OCI-LY3 (cell line): ENCODE data around the gene CD99L2.

Source experiments
- H2AFZ ChIP-seq: fragments of 200-600, 300-600 bp; shearing (Covaris generic); 2 replicates; pipeline ENCODE4 v1.6.0; 2014; ENCODE audit warnings: antibody characterized with exemption, low read depth, low read length
- H3K27ac ChIP-seq: fragments of 200-600, 300-600 bp; sonication (generic); 2 replicates; pipeline ENCODE4 v1.5.1; 2014; ENCODE audit warnings: mild to moderate bottlenecking, low read length, moderate library complexity, mixed read lengths
- H3K27me3 ChIP-seq: fragments of 200-600, 300-600 bp; sonication (generic); 2 replicates; pipeline ENCODE4 v1.6.1; 2014; ENCODE audit warnings: low read depth, low read length, mixed read lengths
- H3K36me3 ChIP-seq: fragments of 200-600, 300-600 bp; sonication (generic); replicated peaks from 2 replicates; pipeline ENCODE3; 2014; ENCODE audit warnings: low read depth, low read length, mixed read lengths
- H3K4me1 ChIP-seq: fragments of 300-600, 200-600 bp; sonication (generic); 2 replicates; pipeline ENCODE4 v1.6.1; 2014; ENCODE audit warnings: low read length, mixed read lengths
- H3K4me2 ChIP-seq: fragments of 200-600, 300-600 bp; sonication (generic); 2 replicates; pipeline ENCODE4 v1.6.1; 2014; ENCODE audit warnings: low read length, mixed read lengths
- H3K4me3 ChIP-seq: fragments of 300-600, 200-600 bp; sonication (generic); 2 replicates; pipeline ENCODE4 v1.5.1; 2014; ENCODE audit warnings: antibody characterized with exemption, mild to moderate bottlenecking, low read length, moderate library complexity
- H3K79me2 ChIP-seq: fragments of 300-600, 200-600 bp; shearing (Covaris generic); 2 replicates; pipeline ENCODE4 v1.6.1; 2014; ENCODE audit warnings: mild to moderate bottlenecking, low read length, mixed read lengths
- H3K9ac ChIP-seq: fragments of 300-600, 200-600 bp; shearing (Covaris generic); 2 replicates; pipeline ENCODE4 v1.6.0; 2014; ENCODE audit warnings: mild to moderate bottlenecking, low read length, moderate library complexity
- H3K9me3 ChIP-seq: fragments of 200-600, 300-600 bp; shearing (Covaris generic); 2 replicates; pipeline ENCODE4 v1.6.1; 2014; ENCODE audit warnings: low read length, mixed read lengths; ENCODE audit not compliant: insufficient read depth
- H4K20me1 ChIP-seq: fragments of 200-600, 300-600 bp; sonication (generic); 2 replicates; pipeline ENCODE4 v1.6.1; 2016; ENCODE audit warnings: low read length, mixed read lengths; ENCODE audit not compliant: insufficient read depth
- CTCF ChIP-seq: fragments of 200-600, 300-600 bp; sonication (generic); IDR thresholded peaks from 2 replicates; pipeline ENCODE4 v1.5.1; 2014; ENCODE audit warnings: antibody characterized with exemption, low read length, low read depth
- EZH2phosphoT487 ChIP-seq: fragments of 200-600 bp; shearing (Covaris generic); IDR thresholded peaks from 2 replicates; pipeline ENCODE4 v1.6.1; 2018; ENCODE audit warnings: antibody characterized with exemption, mixed run types, low read depth

The CD99L2 gene

GRCh38 chrX:150813922-150814321 is 84.5 kb downstream of the CD99L2 start:
- Histone ChIP-seq H2AFZ (no peak overlapping the region), H3K4me3 (no peak overlapping the region), H3K27ac (no peak overlapping the region), H3K27me3 (no peaks in the 10 kb centered on the region), H3K4me1 (no peaks in the 10 kb centered on the region), H4K20me1 (no peaks in the 10 kb centered on the region), H3K4me2 (no peak overlapping the region), H3K36me3 (no peaks in the 10 kb centered on the region), H3K9ac (no peak overlapping the region), H3K9me3 (no peaks in the 10 kb centered on the region), H3K79me2 (no peaks in the 10 kb centered on the region)
- TF ChIP-seq EZH2phosphoT487 = no peak
- TF ChIP-seq CTCF = no peak

- no peak for TF ChIP-seq EZH2phosphoT487
- no peak for TF ChIP-seq CTCF
- Histone ChIP-seq H2AFZ (no peak overlapping the region), H4K20me1 (no peaks in the 10 kb centered on the region), H3K27ac (no peak overlapping the region), H3K9ac (no peak overlapping the region), H3K36me3 (no peaks in the 10 kb centered on the region), H3K79me2 (no peaks in the 10 kb centered on the region), H3K4me3 (no peak overlapping the region), H3K9me3 (no peaks in the 10 kb centered on the region), H3K4me2 (no peak overlapping the region), H3K4me1 (no peaks in the 10 kb centered on the region), H3K27me3 (no peaks in the 10 kb centered on the region)
Observed at GRCh38 chrX:150806827-150807226, 91.6 kb downstream of the CD99L2 start.

- Histone ChIP-seq H4K20me1 (no peaks in the 10 kb centered on the region), H3K4me1 (no peaks in the 10 kb centered on the region), H3K36me3 (no peaks in the 10 kb centered on the region), H3K4me3 (no peak overlapping the region), H3K9ac (no peak overlapping the region), H3K27me3 (no peaks in the 10 kb centered on the region), H3K9me3 (no peaks in the 10 kb centered on the region), H3K79me2 (no peaks in the 10 kb centered on the region), H3K27ac (no peak overlapping the region), H2AFZ (no peak overlapping the region), H3K4me2 (no peak overlapping the region)
- TF ChIP-seq EZH2phosphoT487 = no peak
- TF ChIP-seq CTCF = no peak
Observed at GRCh38 chrX:150805736-150806135, 92.7 kb downstream of the CD99L2 start.

- Histone ChIP-seq H4K20me1 (no peaks in the 10 kb centered on the region), H2AFZ (no peak overlapping the region), H3K4me2 (no peak overlapping the region), H3K9me3 (no peaks in the 10 kb centered on the region), H3K9ac (no peak overlapping the region), H3K27ac (no peak overlapping the region), H3K36me3 (no peaks in the 10 kb centered on the region), H3K79me2 (no peaks in the 10 kb centered on the region), H3K4me3 (no peak overlapping the region), H3K4me1 (no peaks in the 10 kb centered on the region), H3K27me3 (no peaks in the 10 kb centered on the region)
- TF ChIP-seq EZH2phosphoT487 (no peak), CTCF (no peak)
Observed at GRCh38 chrX:150792949-150793527, 105.4 kb downstream of the CD99L2 start.
